CD4-positive, alpha-beta T cell treated with Interleukin-6 for 4 hours (primary cell): ENCODE results near the gene FRMPD4.

Source experiments
- DNase-seq: peaks from one replicate; pipeline ENCODE4 v3.0.0-alpha.2; 2020; ENCODE audit warnings: mixed read lengths

Gene FRMPD4

DNA sequence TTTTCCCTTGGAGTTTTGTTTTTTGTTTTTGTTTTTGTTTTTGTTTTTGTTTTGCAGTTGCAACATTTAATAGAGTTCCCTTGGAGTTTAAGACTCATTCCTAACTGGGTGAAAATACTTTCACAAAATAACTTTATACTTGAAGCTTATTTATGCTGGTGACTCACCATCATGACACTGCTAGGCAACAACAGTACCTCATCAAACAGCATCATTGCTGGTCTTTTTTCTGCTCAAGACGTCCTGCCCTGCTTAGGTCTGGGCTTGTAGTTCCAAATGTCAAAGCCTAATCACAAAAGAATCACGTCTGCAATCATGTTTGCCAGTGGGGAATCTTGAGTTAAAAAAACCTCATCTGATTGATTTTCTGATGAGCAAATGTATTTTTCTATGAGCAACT is 547.3 kb downstream of the FRMPD4 start:
- DNase-seq, result no peak

DNA sequence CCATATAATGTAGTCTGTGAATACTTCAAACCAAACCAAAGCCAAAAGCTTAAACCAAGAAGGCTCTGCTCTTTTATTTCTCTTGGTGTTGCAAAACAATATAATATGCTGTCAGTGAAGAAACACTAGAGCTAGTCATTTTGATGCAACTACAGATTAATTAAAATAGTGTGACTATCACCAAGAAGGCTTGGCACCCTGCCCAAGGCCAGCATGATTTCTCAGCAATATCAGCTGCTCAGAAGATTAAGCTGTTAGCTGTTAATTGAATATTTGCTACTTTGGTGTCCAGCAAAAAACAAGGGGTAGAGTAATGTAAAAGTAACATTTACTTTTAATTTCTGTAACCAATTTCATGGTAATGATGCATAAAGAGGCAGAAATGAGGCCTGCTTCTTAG is 548.1 kb downstream of the FRMPD4 start:
- DNase-seq, result no peak

- DNase-seq, result no peak
Measured at GRCh38 chrX:12690646-12691045, 552.4 kb downstream of the FRMPD4 start.

DNA sequence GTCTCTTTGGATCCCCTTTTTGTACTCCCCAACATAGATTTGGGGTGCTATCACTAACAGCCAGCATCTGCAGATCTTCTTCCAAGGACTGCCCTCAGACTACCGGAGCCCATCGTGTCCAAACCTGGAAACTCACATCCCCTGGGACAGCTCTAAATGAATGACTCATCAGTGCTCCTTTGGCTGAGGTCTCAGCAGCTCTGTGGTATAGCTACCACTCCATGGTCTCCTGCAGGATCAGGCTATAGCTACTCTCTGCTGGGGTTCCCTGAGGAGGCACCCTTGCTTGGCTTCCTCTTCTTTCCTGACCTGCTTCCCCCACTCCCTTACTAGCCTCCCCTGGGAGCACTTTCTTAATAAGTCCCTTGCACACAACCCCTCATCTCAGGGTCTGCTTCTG is 555.5 kb downstream of the FRMPD4 start:
- no peak for DNase-seq

DNA sequence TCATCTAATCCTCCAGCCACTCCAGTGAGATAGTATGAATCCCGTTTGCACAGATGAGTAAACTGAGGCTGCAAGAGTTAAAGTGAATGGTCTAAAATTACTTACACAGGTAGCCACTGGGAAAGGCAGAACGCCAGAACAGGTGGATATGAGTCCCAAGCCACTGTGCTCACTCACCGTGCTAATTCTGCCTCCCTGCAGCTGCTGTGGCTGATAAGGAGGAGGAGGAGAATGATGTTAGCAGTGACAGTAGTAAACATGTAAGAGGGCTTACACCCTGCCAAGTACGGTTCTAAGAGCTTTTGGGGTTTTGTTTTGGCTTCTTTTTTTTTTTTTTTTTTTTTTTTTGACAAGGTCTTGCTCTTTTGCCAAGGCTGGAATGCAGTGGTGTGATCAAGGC is 562.5 kb downstream of the FRMPD4 start:
- DNase-seq, result no peak

- peak; percentile 10 for DNase-seq
Measured at GRCh38 chrX:12701628-12702027, 563.4 kb downstream of the FRMPD4 start.

DNA sequence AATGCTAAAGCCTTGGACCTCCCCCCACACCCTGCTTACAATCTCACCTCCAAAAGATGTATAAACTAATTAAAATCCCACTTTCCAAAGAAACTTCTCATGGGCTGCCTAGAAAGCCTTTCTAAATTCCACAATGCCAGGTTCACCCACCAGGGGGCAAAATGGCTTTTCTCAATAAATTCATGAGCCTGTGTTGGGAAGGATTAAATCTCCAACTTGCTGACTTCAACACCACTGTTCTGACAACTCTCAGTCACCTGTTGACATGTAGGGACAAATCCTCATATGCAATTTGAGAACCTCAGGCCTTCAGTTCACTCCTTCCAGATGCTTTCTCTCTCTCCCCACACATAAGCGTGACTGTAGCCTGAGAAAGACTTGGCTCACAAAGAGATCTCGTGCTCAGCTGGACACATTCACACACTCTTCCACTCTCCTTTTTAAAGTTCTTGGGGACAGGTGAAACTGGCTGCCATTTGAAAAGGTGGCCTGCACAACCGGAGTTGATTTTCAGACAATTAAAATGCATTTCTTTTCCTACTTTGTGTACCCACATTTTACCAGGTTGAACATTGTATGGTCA is 564.3 kb downstream of the FRMPD4 start:
- no peak for DNase-seq

GRCh38 chrX:12704706-12705105 is 566.4 kb downstream of the FRMPD4 start:
- DNase-seq, result no peak

- no peak for DNase-seq
Measured at GRCh38 chrX:12709047-12709446, 570.8 kb downstream of the FRMPD4 start.

DNA sequence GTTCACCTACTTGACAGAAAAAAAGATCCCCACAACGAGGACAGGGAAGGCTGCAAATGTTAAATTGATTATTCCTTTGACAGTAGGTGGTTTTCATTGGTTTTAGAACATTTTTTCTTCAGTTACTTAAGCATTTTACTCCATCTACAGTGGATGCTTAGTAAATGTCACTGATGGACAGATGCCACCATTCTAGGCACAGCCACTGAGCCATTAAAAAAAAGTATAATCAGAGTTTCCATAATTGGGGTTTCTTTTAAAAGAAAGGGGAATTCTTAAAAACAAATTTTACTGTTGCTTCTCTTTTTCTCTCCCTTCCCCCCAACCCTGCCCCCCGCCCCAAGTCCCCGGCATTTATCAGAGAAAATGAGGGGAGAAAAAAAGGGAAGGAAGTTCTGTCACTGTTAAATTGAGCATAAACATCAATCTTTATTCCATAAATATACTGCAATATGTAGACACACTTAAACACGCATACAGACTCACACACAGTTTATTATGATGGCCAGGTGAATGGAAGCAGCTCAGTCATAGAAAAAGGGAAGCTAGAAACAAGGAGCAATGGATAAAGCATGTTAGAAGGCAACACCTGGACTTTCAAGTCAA is 573.3 kb downstream of the FRMPD4 start:
- no peak for DNase-seq

- DNase-seq, result no peak
Measured at GRCh38 chrX:12716574-12716973, 578.3 kb downstream of the FRMPD4 start.

- no peak for DNase-seq
Measured at GRCh38 chrX:12719837-12720236, 581.6 kb downstream of the FRMPD4 start.

DNA sequence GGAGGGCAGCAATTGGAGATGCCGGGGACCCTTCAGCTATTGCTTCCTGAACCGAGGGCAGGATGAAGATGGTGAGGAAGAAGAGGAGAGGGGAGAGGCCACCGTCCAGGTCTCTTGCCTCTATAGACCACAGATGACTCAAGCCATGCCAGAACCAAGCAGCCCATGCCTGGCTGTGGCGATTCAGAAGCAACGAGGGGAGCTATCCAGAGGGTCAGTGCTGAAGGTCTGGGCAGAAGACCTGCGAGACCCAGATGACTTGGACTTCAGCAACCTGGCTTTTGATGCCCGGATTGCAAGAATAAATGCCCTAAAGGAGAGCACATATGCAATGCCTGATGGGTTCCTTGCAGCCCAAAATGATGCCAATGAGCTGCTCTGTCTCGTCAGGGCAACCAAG is 582.8 kb downstream of the FRMPD4 start:
- no peak for DNase-seq

GRCh38 chrX:12722314-12722713 is 584.0 kb downstream of the FRMPD4 start:
- DNase-seq, result no peak

DNA sequence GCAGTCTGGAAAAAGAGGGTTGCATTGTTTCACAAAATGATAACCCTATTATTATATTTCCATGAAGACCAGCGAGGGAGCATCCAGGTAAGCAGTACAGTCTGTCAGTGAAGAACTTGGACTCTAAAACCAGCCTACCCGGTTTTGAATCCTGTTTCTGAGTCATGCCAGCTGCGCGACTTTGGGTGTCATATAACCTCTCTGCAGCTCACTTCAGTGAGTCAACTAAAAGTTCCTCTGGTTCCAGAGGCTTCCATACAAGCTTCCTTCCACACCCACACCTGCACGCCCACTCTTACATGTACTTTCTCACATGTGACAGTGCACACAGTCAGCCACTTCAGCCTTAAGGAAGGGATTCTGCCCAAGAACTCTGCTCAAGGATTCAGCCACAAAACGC is 603.1 kb downstream of the FRMPD4 start:
- DNase-seq, result no peak

DNA sequence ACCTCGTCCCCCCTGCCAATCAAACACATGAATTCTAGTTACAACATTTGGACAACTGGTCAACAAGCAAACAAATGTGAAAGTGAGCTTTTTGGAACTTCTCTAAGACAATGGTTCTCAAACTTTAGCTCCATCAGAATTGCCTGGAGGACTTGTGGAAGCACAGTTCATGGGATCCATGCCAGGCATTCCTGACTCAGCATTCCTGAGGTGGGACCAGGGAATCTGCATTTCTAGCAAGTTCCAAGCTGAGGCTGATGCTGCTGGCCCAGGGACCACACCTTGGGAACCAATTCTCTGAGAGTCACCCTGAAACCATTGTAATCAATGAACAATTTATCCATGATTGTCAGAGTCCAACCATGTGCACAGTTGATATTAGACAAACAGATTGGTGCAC is 609.2 kb downstream of the FRMPD4 start:
- DNase-seq, result no peak

GRCh38 chrX:12751887-12752286 is 613.6 kb downstream of the FRMPD4 start:
- no peak for DNase-seq

- no peak for DNase-seq
Measured at GRCh38 chrX:12753366-12753765, 615.1 kb downstream of the FRMPD4 start.

- no peak for DNase-seq
Measured at GRCh38 chrX:12758291-12758690, 620.0 kb downstream of the FRMPD4 start.

DNA sequence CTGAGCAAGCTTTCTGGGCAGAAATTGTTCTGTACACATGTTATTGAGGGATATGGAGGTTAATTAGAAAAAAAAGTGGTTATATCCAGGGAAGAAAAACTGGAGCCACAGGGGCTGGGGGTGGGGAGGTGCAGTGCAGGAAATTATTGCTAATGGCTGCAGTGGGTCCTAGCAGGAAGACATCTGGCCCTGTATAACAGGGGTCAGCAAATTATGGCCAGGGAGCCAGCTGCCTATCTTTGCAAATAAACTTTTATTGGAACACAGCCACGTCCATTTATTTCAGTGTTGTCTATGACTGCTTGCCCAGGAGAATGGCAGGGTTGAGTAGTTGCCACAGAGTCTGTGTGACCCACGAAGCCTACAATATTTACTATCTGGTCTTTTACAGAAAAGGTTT is 629.6 kb downstream of the FRMPD4 start:
- DNase-seq, result no peak

DNA sequence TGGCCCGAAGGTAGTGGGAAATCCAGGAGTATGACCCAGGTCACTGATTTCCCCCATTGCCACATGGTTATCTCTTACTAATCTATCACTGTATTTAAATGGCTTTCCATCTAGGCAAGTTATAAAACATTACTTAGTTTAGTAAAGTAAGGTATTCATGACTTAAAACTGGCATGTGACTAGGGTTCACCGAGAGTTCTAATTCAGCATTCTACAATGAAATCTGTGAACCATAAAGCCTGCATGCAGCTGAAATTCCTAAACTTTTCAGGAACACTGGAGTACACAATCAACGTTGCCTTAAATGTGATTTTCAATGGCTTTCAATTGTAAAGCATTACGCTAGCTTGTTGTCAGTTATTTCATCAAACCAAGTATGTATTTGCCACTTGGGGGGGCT is 630.2 kb downstream of the FRMPD4 start:
- DNase-seq, result no peak

- DNase-seq, result no peak
Measured at GRCh38 chrX:12770440-12770839, 632.2 kb downstream of the FRMPD4 start.

DNA sequence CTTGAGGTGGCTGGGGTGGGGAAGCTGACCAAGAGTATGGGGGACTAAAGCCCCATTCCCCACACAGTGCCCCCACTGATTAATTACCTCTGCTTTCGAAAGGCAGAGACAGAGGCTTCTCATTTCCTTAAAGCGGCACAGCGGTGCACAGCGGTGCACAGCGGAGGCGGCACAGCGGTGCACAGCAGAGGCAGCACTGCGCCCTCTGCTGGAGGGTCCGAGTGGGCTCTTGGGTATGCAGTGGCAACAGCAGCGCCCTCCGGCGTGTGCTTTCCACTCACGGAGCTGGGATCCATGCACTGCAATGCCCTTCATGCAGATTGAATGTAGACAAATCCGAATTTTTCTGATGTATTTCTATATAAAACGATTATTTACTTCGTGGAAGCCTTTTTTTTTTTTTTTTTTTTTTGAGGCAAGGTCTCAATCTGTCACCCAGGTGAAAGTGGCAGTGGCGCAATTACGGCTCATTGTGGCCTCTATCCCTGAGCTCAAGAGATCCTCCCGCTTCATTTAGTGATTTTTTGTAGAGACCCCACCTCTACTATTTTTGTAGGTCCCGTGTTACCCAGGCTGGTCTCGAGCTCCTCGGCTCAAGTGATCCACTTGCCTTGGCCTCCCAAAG is 633.3 kb downstream of the FRMPD4 start:
- peak; percentile 76 for DNase-seq
